ENCODE results near the gene HSBP1L1. TPM values are rescaled to one million over a fixed set of nuclear protein-coding genes. Genes with fewer than 3 reads are reported as not detected.

HSBP1L1 gene
- 2.5 and 3.3 TPM in 2 replicates for total RNA-seq

DNA sequence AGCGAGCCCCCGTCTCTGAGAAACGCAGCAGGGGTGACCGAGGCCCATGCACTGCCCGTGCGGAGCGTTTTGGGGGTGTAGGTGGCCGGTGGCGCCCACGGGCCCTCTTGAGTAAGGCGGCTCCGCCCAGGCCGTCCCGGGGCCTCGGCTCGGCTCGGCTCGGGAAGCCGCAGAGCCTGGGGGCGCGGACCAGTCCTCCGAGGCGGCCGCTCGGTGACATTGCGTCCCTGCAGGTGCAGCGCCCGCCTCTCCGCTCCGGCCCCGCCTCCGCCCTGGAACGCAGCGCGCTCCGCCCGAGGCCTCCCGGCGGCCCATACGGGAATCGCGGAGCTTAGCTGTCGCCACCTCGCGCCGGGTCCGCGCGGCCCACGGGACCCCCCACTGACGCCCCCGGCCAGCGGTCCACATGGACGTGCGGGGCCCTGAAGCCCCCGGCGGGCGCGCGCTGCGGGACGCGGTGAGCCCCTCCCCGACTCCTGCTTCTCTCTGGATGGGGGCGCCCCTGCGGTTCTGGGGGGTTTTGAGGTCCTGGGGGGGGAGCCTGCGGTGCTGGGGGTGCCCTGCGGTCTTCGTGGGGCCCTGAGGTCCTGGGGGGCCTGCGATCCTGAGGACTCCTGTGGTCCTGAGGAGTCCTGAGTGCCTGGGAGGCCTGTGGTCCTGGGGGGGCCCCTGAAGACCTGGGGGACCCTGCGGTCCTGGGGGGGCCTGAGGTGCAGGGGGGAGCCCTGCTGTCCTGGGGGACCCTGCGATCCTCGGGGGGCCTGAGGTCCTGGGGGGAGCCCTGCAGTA is at the start of gene HSBP1L1:
Gene HSBP1L1, plus strand, starts transcription at position 314 of the 789 bp plus-strand sequence. Its CDS starts 93 bp downstream, at position 407.

DNA sequence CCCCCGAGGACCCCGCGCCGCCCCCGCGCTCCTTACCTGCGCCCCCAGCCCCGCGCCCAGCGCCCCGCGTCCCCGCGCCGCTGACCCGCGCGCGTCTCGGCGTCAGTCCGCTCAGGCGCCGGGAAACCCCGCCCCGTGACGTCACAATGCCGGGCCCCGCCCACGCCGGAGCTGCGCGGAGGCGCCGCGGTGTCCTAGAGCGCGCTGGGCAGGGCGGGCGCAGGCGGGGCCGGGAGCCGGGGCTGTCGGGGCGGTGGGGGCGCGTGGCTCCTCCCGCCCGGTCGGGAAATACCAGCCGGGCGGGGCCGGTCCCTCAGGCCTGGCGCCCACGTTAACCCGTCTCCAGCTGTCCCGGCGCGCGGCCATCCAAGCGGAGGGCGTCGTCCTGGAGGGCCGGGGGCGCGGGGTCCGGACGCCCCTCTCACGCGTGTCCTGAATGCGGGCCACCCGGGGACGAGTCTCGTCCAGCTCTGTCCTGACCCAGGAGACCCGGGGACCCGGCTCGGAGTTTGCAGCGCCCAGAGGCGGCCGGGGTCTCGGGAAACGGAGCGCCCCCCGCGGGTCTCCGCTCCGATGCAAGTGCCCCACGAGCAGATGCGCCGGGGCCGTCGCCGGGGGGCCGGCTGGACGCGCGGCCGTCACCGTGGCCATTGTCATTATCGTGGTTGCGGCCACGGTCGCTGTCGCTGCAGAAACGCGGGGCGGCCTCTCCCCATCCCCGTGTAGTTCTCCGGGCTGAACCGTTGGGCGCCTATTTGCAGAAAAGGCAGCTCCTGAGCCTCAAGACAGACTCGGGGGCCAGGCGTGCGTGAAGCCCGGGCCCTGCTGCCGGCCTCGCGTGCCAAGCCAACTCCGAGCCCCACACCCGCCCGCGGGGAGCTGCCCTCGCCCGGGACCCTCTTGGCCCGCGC is 12.6 kb upstream of the HSBP1L1 start, which contains the start of gene SLC66A2:
Gene SLC66A2, minus strand, starts transcription at position 109 of the 911 bp plus-strand sequence. CDS start 727 bp downstream, outside the sequence.

DNA sequence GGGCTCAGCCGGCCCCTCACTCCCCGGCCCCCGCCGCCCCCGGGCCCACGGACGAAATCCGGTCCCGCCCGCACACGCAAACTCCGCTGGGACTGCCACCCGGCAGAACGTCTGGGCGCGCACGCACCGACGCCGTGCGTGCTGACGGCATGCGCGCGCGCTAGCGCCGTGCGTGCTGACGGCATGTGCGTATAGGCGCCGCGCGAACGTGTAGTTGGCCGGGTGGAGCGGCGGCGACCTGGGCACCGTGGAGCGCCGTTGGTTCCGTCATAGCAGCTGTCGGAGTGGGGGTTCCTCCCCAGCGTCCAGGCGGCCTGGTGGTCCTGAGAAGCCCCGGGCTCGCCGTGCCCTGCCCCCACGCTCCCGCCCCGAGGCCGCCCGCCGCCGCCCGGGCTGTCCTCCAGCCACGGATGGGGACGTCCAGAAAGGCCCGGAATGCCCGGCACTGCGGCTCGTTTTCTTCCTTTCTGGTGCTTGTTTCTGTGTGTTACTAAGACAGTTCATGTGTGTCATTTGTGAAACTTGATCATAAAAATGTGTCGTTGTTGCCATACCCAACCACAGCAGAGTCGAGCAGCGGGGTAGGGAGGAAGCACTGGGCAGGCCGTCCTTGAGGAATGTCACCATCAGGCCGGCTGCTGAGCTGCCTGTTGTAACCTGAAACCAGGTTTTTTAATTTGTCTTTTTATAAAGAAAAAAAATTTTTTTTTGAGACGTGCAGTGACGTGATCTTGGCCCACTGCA is 24.2 kb downstream of the HSBP1L1 start, which contains the start of gene TXNL4A:
Gene TXNL4A, minus strand, starts transcription at position 113 of the 744 bp plus-strand sequence. CDS start 171 bp downstream, outside the sequence.

Other genes with a start within 250 kb of the HSBP1L1 start
- gene KCNG2, start 166.7 kb upstream of the HSBP1L1 start, total RNA-seq, result not detected in 2 replicates
- 27.6 and 28.3 TPM in 2 replicates for gene SLC66A2, start 13.0 kb upstream of the HSBP1L1 start, total RNA-seq
- gene TXNL4A, start 23.9 kb downstream of the HSBP1L1 start, total RNA-seq, result 50.4 and 65.0 TPM in 2 replicates
- gene RBFA, start 69.8 kb downstream of the HSBP1L1 start, total RNA-seq, result 38.5 and 39.7 TPM in 2 replicates
- gene ADNP2, start 144.6 kb downstream of the HSBP1L1 start, total RNA-seq, result 17.3 and 28.2 TPM in 2 replicates

Measured in subcutaneous preadipocyte (primary cell).